ENCODE data around the gene GLT8D1.
A peak's percentile ranks its signal among the peaks of the same experiment; 100 is the strongest.

The GLT8D1 gene

GRCh38 chr3:52710512-52710911, 4.9 kb upstream of the GLT8D1 start:
- no peak for DNase-seq

- DNase-seq, result no peak
Measured at GRCh38 chr3:52707585-52707984, 2.0 kb upstream of the GLT8D1 start.

GRCh38 chr3:52705438-52705687, 228 bp downstream of the GLT8D1 start:
- no peak for DNase-seq

GRCh38 chr3:52704611-52705437, 767 bp downstream of the GLT8D1 start:
- no peak for DNase-seq

- DNase-seq, result no peak
Measured at GRCh38 chr3:52703341-52703740, 2.2 kb downstream of the GLT8D1 start.

GRCh38 chr3:52697632-52697965, 8.0 kb downstream of the GLT8D1 start:
- no peak for DNase-seq

GRCh38 chr3:52696830-52697631, 8.6 kb downstream of the GLT8D1 start:
- no peak for DNase-seq

- DNase-seq, result no peak
Measured at GRCh38 chr3:52695798-52696671, 9.6 kb downstream of the GLT8D1 start.

- no peak for DNase-seq
Measured at GRCh38 chr3:52694528-52695189, 10.9 kb downstream of the GLT8D1 start.

- DNase-seq, result no peak
Measured at GRCh38 chr3:52693071-52693470, 12.5 kb downstream of the GLT8D1 start.

- no peak for DNase-seq
Measured at GRCh38 chr3:52690560-52690959, 15.0 kb downstream of the GLT8D1 start.

GRCh38 chr3:52689151-52689550, 16.4 kb downstream of the GLT8D1 start:
- no peak for DNase-seq

- no peak for DNase-seq
Measured at GRCh38 chr3:52688266-52688665, 17.3 kb downstream of the GLT8D1 start.

GRCh38 chr3:52685709-52686691, 19.6 kb downstream of the GLT8D1 start, which contains the start of the genes GNL3 and PBRM1:
Gene GNL3 (plus strand): TSS chr3:52686032. CDS start chr3:52686093, 61 bp downstream.
Gene PBRM1 (minus strand): TSS chr3:52685913.
- DNase-seq, result peak; percentile 78

- peak; percentile 73 for DNase-seq
Measured at GRCh38 chr3:52685285-52685708, 20.3 kb downstream of the GLT8D1 start.

GRCh38 chr3:52684184-52684583, 21.4 kb downstream of the GLT8D1 start:
- DNase-seq, result no peak

- DNase-seq, result no peak
Measured at GRCh38 chr3:52683611-52684010, 22.0 kb downstream of the GLT8D1 start.

GRCh38 chr3:52682016-52682415, 23.6 kb downstream of the GLT8D1 start:
- DNase-seq, result no peak

GRCh38 chr3:52681596-52681995, 24.0 kb downstream of the GLT8D1 start:
- no peak for DNase-seq

GRCh38 chr3:52679811-52680210, 25.8 kb downstream of the GLT8D1 start:
- DNase-seq, result no peak

GRCh38 chr3:52679199-52679538, 26.4 kb downstream of the GLT8D1 start:
- DNase-seq, result no peak

Data from NCI-H2029 (cell line).